Smooth muscle cell (in vitro differentiated cells): ENCODE results near the gene ZNF341. TPM values are rescaled to one million over a fixed set of nuclear protein-coding genes. Genes with fewer than 3 reads are reported as not detected.

ENCODE experiments used
- DNase-seq: peaks from one replicate; lab custom pipeline; 2025; ENCODE audit not compliant: unreplicated experiment; lab: John Stamatoyannopoulos, UW
- H2AFZ ChIP-seq: fragments of 200-600 bp; sonication (generic); 2 replicates; pipeline ENCODE4 v1.6.0; 2016; ENCODE audit warnings: antibody characterized with exemption, low read depth, mild to moderate bottlenecking
- H3F3A ChIP-seq: fragments of 200-600 bp; sonication (generic); 2 replicates; pipeline ENCODE4 v1.6.0; 2017; ENCODE audit warnings: antibody characterized with exemption, low read depth
- H3K27ac ChIP-seq: fragments of 200-600 bp; sonication (generic); 2 replicates; pipeline ENCODE4 v1.5.1; 2016; ENCODE audit warnings: low read depth, mild to moderate bottlenecking
- H3K27me3 ChIP-seq: fragments of 200-600 bp; sonication (generic); 2 replicates; pipeline ENCODE4 v1.6.1; 2016; ENCODE audit warnings: low read depth, mild to moderate bottlenecking
- H3K36me3 ChIP-seq: fragments of 200-600 bp; sonication (generic); 2 replicates; pipeline ENCODE4 v1.5.1; 2016; ENCODE audit warnings: low read depth
- H3K4me1 ChIP-seq: fragments of 200-600 bp; sonication (generic); 2 replicates; pipeline ENCODE4 v1.5.1; 2016; ENCODE audit warnings: low read depth
- H3K4me2 ChIP-seq: fragments of 200-600 bp; sonication (generic); 2 replicates; pipeline ENCODE4 v1.6.0; 2016; ENCODE audit warnings: mild to moderate bottlenecking
- H3K4me3 ChIP-seq: fragments of 200-600 bp; sonication (generic); 2 replicates; pipeline ENCODE4 v1.5.1; 2016; ENCODE audit warnings: mild to moderate bottlenecking
- H3K79me2 ChIP-seq: fragments of 200-600 bp; sonication (generic); 2 replicates; pipeline ENCODE4 v1.6.0; 2016; ENCODE audit warnings: low read depth, mild to moderate bottlenecking
- H3K9ac ChIP-seq: fragments of 200-600 bp; sonication (generic); 2 replicates; pipeline ENCODE4 v1.6.0; 2016; ENCODE audit warnings: low read depth
- H3K9me3 ChIP-seq: fragments of 200-600 bp; sonication (generic); replicated peaks from 2 replicates; pipeline ENCODE4 v1.5.1; 2016; ENCODE audit warnings: low read depth
- H4K20me1 ChIP-seq: fragments of 200-600 bp; sonication (generic); 2 replicates; pipeline ENCODE4 v1.6.0; 2016; ENCODE audit warnings: low read depth
- WGBS: methylation state at CpG from one replicate; pipeline ENCODE4 v1.1.7; 2016; ENCODE audit warnings: low lambda C conversion rate; 5-methylcytosine and 5-hydroxymethylcytosine counted together
- polyA plus RNA-seq: library from polyadenylated mRNA; unstranded; fragments of >200 nt; fragmentation: Nextera tagmentation; extraction: Ambion mirVana; gene quantifications from 2 replicates; pipeline ENCODE4 v1.2.1, GENCODE V29; 2016
- total RNA-seq: library from RNA; depleted of rRNA; stranded (reverse); fragments of >200 nt; gene quantifications from 2 replicates; pipeline ENCODE4 v1.2.3, GENCODE V29; 2014
- TF ChIP-seq, protein P1 (sequence below): fragments of 200-600 bp; sonication (generic); IDR thresholded peaks from 2 replicates; pipeline ENCODE4 v1.5.1; 2017; ENCODE audit warnings: borderline replicate concordance, mild to moderate bottlenecking, antibody characterized with exemption; ENCODE audit not compliant: insufficient read depth, poor library complexity, severe bottlenecking

ZNF341 gene
- 1.2 and 1.4 TPM in 2 replicates for total RNA-seq
- 2.0 and 3.2 TPM in 2 replicates for polyA plus RNA-seq

DNA sequence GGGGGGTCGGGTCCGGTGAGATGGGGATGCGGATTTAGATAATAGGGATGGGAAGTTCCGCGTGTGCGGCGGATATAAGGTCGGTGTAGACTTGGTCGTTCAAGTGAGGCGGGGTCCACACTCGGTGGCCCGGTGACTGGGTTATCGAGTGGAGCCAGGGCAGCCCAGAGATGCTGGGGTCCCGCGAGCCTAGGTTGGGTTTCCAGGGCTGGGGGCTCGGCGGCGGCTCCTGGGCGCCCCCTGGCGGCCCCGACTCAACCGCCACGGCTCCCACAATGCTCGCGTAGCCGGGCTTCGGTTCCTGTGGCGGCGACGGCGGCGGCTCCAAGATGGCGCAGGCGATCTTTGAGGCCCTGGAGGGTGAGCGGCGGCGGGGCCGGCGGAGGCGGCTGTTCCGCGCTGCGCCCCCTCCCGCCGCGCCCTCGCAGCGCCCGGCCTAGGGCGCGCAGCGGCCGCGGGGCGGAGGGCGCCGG is at the start of gene ZNF341:
Gene ZNF341, plus strand, starts transcription at position 304 of the 473 bp plus-strand sequence. Its CDS starts 26 bp downstream, at position 330.
- peak within 1 kb of the TSS; percentile 83 for H2AFZ ChIP-seq
- H3K36me3 ChIP-seq: no peaks in the 10 kb centered on the region
- WGBS: 14% methylated on average over 25 of the region's 57 CpGs
- peak; percentile 86 for DNase-seq
- H3K79me2 ChIP-seq: no peaks in the 10 kb centered on the region
- H3K9me3 ChIP-seq: no peaks in the 10 kb centered on the region
- no peaks in the 10 kb centered on the region for H3K4me1 ChIP-seq
- H3F3A ChIP-seq: peaks cover 6% of the 10 kb centered on the region
- peak within 1 kb of the TSS; percentile 11 for H3K9ac ChIP-seq
- H3K27me3 ChIP-seq: no peaks in the 10 kb centered on the region
- TF ChIP-seq, protein P1, sequence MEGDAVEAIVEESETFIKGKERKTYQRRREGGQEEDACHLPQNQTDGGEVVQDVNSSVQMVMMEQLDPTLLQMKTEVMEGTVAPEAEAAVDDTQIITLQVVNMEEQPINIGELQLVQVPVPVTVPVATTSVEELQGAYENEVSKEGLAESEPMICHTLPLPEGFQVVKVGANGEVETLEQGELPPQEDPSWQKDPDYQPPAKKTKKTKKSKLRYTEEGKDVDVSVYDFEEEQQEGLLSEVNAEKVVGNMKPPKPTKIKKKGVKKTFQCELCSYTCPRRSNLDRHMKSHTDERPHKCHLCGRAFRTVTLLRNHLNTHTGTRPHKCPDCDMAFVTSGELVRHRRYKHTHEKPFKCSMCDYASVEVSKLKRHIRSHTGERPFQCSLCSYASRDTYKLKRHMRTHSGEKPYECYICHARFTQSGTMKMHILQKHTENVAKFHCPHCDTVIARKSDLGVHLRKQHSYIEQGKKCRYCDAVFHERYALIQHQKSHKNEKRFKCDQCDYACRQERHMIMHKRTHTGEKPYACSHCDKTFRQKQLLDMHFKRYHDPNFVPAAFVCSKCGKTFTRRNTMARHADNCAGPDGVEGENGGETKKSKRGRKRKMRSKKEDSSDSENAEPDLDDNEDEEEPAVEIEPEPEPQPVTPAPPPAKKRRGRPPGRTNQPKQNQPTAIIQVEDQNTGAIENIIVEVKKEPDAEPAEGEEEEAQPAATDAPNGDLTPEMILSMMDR: peak; percentile 95
- no peaks in the 10 kb centered on the region for H4K20me1 ChIP-seq
- peak within 1 kb of the TSS; percentile 22 for H3K27ac ChIP-seq
- H3K4me2 ChIP-seq: peak within 1 kb of the TSS; percentile 88
- H3K4me3 ChIP-seq: peak within 1 kb of the TSS; percentile 55

DNA sequence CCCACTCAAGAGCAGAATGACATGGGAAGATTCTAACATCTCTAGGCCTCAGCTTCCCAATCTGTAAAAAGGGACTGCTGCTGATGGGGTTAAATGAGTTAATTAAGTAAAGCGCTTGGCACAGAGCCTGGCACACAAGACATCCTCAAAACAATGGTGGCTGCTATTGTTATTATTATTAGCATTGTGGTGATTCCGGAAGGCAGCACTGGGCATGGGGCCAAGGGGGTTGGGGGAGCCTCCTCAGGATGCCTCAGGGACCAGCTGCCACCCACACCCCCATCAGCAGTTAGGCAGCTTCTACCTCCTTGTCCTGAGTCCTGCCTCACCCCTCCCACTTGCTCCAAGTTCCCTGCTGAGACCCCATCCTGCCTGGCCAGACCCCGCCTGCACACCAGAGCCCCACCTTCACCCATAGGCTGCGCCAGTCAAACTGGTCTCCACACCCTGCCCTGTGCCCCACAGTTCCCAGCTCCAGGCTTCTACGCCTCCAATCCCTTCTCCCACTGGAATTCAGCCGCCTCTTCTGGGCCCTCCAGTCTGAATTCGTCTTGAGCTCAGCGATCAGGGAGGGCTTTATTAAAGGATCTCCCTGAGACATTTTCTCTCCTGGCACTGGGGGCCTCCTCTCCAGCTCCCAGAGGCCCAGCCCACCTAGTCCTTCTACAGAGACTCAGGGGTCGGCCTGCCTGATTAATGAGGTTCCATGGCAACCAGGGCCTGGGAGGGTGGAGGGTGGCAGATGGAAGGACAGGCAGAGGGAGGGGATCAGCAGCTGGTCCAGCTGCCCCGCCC is 47.1 kb upstream of the ZNF341 start:
- Histone ChIP-seq H3K4me2 (peak overlapping the region; percentile 87), H4K20me1 (no peaks in the 10 kb centered on the region), H3K9ac (no peak overlapping the region), H3F3A (peaks cover 27% of the 10 kb centered on the region), H3K27ac (no peak overlapping the region), H2AFZ (no peak overlapping the region), H3K36me3 (no peaks in the 10 kb centered on the region), H3K9me3 (no peaks in the 10 kb centered on the region), H3K27me3 (no peaks in the 10 kb centered on the region), H3K79me2 (peaks cover 8% of the 10 kb centered on the region), H3K4me1 (peaks cover 3% of the 10 kb centered on the region), H3K4me3 (peak overlapping the region; percentile 52)
- 63% methylated on average over 10 of the region's 10 CpGs for WGBS
- TF ChIP-seq, protein P1: no peak
- DNase-seq: no peak

DNA sequence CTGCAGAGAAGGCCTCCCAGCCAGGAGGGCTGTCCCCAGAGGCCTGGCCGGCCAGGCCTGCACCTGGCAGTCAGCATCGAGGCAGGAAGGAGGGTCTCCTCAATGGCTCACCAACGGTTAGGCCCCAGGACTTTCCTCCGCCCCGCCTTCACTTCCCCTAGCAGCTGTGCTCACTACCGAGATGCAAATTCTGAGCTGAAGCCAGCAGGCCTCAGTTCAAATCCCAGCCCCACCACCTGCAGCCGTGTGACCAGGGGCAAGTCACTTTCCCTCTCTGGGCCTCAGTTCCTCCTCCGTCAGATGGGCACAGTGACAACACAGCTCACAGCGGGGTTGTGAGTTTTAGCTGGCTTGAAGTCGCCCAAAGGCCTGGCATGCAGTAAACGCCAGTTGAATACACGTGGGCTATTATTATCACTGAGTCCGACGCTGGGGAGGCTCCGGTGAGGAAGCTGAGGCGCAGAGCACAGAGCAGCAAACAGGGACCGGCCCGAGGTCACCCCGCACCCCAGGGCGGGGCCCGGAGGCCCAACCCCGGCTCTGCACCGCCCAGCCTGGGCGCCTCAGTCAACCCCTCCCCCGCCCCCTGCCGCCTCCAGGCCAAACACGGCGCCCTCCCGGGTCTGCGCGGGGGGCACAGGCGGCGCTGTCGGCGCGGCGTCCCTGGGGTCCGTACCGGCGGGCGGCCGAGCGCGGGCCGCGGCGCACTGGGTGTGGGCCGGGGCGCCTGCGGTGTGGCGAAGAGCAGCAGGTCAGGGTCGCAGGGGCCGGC is 46.3 kb upstream of the ZNF341 start:
- Histone ChIP-seq H3K27ac (no peak overlapping the region), H3K9ac (no peak overlapping the region), H3K9me3 (no peaks in the 10 kb centered on the region), H3K4me1 (peaks cover 3% of the 10 kb centered on the region), H3F3A (peaks cover 27% of the 10 kb centered on the region), H4K20me1 (no peaks in the 10 kb centered on the region), H3K79me2 (peaks cover 8% of the 10 kb centered on the region), H3K4me3 (peak overlapping the region; percentile 52), H3K36me3 (no peaks in the 10 kb centered on the region), H3K27me3 (no peaks in the 10 kb centered on the region), H3K4me2 (peak overlapping the region; percentile 87), H2AFZ (peak overlapping the region; percentile 36)
- TF ChIP-seq, protein P1: no peak
- 6% methylated on average over 29 of the region's 53 CpGs for WGBS
- no peak for DNase-seq
